Neuronal stem cell (in vitro differentiated cells): ENCODE results near the gene CNTNAP3B.
"Not testable (repeated sequence)": the region's sequence is repeated elsewhere in the genome, so short reads cannot be mapped to it uniquely, and the experiment has no call there.

ENCODE experiments used
- DNase-seq: peaks from one replicate; pipeline ENCODE4 v3.0.0-alpha.2; 2013; ENCODE audit warnings: low spot score
- H2AFZ ChIP-seq: one replicate; pipeline ENCODE4 v1.6.1; 2013; ENCODE audit warnings: mild to moderate bottlenecking, low read length, inconsistent platforms
- H2AK5ac ChIP-seq: 2 replicates; pipeline ENCODE4 v1.6.1; 2013; ENCODE audit warnings: low read depth, mild to moderate bottlenecking, inconsistent platforms, low read length, moderate library complexity, mixed read lengths
- H2BK120ac ChIP-seq: 2 replicates; pipeline ENCODE4 v1.6.1; 2013; ENCODE audit warnings: low read depth, mild to moderate bottlenecking, inconsistent platforms, low read length, moderate library complexity, mixed read lengths
- H2BK12ac ChIP-seq: one replicate; pipeline ENCODE4 v1.6.1; 2013; ENCODE audit warnings: low read length, inconsistent platforms
- H2BK15ac ChIP-seq: 2 replicates; pipeline ENCODE4 v1.6.1; 2013; ENCODE audit warnings: mild to moderate bottlenecking, low read length, inconsistent platforms, mixed read lengths
- H2BK5ac ChIP-seq: one replicate; pipeline ENCODE4 v1.6.1; 2013; ENCODE audit warnings: inconsistent platforms, mild to moderate bottlenecking, low read length, moderate library complexity
- H3K14ac ChIP-seq: one replicate; pipeline ENCODE4 v1.6.1; 2013; ENCODE audit warnings: low read length, inconsistent platforms
- H3K18ac ChIP-seq: 2 replicates; pipeline ENCODE4 v1.6.1; 2013; ENCODE audit warnings: low read length, inconsistent platforms
- H3K23ac ChIP-seq: 2 replicates; pipeline ENCODE4 v1.6.1; 2013; ENCODE audit warnings: low read depth, mild to moderate bottlenecking, mixed read lengths, low read length, inconsistent platforms; ENCODE audit not compliant: poor library complexity
- H3K27ac ChIP-seq: replicated peaks from 3 replicates; pipeline ENCODE4 v1.5.1; 2013; ENCODE audit warnings: low read length, inconsistent platforms
- H3K27me3 ChIP-seq, 3 experiments: 2 replicates each; pipeline ENCODE4 v1.6.1; 2013; ENCODE audit warnings: low read length in 3 of 3, mild to moderate bottlenecking in 2 of 3, inconsistent platforms in 1 of 3, low read depth in 1 of 3, mixed read lengths in 1 of 3, moderate library complexity in 1 of 3; ENCODE audit not compliant: control insufficient read depth in 3 of 3, insufficient read depth in 3 of 3
- H3K36me3 ChIP-seq, 2 donors: replicated peaks in 1 of 2; 2 replicates each; pipeline ENCODE4 v1.6.1; 2013; ENCODE audit warnings: low read length in 2 of 2; ENCODE audit not compliant: control insufficient read depth in 2 of 2, insufficient read depth in 2 of 2
- H3K4ac ChIP-seq: 2 replicates; pipeline ENCODE4 v1.6.1; 2013; ENCODE audit warnings: inconsistent platforms, mild to moderate bottlenecking, low read length, moderate library complexity
- H3K4me1 ChIP-seq, 2 donors: 1 replicate in 1 of 2; 2 replicates in 1 of 2; pipeline ENCODE4 v1.6.1; 2013; ENCODE audit warnings: low read length in 2 of 2, low read depth in 1 of 2; ENCODE audit not compliant: control insufficient read depth in 2 of 2, insufficient read depth in 1 of 2
- H3K4me2 ChIP-seq: one replicate; pipeline ENCODE4 v1.6.1; 2013; ENCODE audit warnings: mild to moderate bottlenecking, low read length, inconsistent platforms; ENCODE audit not compliant: insufficient read depth, poor library complexity, severe bottlenecking
- H3K4me3 ChIP-seq, 2 donors: 2 replicates each; pipeline ENCODE4 v1.5.1; 2013; ENCODE audit warnings: low read length in 2 of 2, mild to moderate bottlenecking in 2 of 2, inconsistent platforms in 1 of 2, moderate library complexity in 1 of 2
- H3K79me1 ChIP-seq: one replicate; pipeline ENCODE4 v1.6.1; 2013; ENCODE audit warnings: low read depth, mild to moderate bottlenecking, inconsistent platforms, low read length, moderate library complexity
- H3K9ac ChIP-seq: one replicate; pipeline ENCODE4 v1.6.1; 2013; ENCODE audit warnings: mild to moderate bottlenecking, low read depth, low read length, inconsistent platforms; ENCODE audit not compliant: poor library complexity
- H3K9me3 ChIP-seq, 2 donors: replicated peaks in 1 of 2; 2 replicates each; pipeline versions ENCODE3 to v1.6.1; 2013; ENCODE audit warnings: low read length in 2 of 2, mild to moderate bottlenecking in 2 of 2, inconsistent platforms in 1 of 2, low read depth in 1 of 2, mixed read lengths in 1 of 2, moderate library complexity in 1 of 2; ENCODE audit not compliant: control insufficient read depth in 2 of 2, insufficient read depth in 1 of 2
- H4K8ac ChIP-seq: one replicate; pipeline ENCODE4 v1.6.1; 2013; ENCODE audit warnings: low read depth, mild to moderate bottlenecking, inconsistent platforms, low read length, moderate library complexity
- H4K91ac ChIP-seq: one replicate; pipeline ENCODE4 v1.6.1; 2013; ENCODE audit warnings: low read length, low read depth, mild to moderate bottlenecking, inconsistent platforms; ENCODE audit not compliant: poor library complexity
- WGBS, 2 donors: extraction: QIAGEN DNeasy Blood & Tissue Kit; methylation state at CpG; one replicate each; pipeline ENCODE4 v1.1.7; 2013; ENCODE audit warnings: missing lambda C conversion rate in 2 of 2, mixed read lengths in 1 of 2; ENCODE audit not compliant: insufficient read length in 2 of 2, insufficient replicate concordance in 1 of 2; ENCODE audit errors: extremely low coverage in 2 of 2; 5-methylcytosine and 5-hydroxymethylcytosine counted together

Gene CNTNAP3B

DNA sequence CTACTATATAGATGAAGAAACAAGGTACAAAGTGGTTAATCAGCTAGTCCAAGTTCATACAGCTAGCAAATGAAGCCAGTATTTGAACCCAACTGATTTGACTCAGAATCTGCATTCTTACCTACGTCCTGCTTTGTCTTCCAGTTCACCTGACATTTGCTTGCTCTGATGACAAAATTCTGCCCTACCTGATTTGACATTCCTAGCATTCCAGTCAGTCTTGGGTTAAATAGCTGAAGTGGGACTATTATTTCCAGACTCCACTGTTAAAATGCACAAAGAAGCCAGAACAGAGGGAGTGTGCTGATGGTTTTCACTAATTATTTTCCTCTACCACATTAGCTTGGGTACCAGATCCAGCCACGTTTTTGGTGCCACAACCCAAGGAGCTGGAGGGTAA lies 78.5 kb downstream of the CNTNAP3B start:
- not testable (repeated sequence) for H3K4me2 ChIP-seq, H2AK5ac ChIP-seq, H2BK12ac ChIP-seq, H3K79me1 ChIP-seq, H3K14ac ChIP-seq, H3K4ac ChIP-seq, H3K27ac ChIP-seq, H3K27me3 ChIP-seq, H4K8ac ChIP-seq, H2BK120ac ChIP-seq, H2BK15ac ChIP-seq, H3K9ac ChIP-seq, H3K23ac ChIP-seq, H4K91ac ChIP-seq, H3K36me3 ChIP-seq, DNase-seq, H3K9me3 ChIP-seq, H3K4me3 ChIP-seq, H3K18ac ChIP-seq, H2BK5ac ChIP-seq, H2AFZ ChIP-seq, H3K4me1 ChIP-seq
- WGBS, 2 donors: no CpG with 5 or more reads among the region's 2 CpGs

DNA sequence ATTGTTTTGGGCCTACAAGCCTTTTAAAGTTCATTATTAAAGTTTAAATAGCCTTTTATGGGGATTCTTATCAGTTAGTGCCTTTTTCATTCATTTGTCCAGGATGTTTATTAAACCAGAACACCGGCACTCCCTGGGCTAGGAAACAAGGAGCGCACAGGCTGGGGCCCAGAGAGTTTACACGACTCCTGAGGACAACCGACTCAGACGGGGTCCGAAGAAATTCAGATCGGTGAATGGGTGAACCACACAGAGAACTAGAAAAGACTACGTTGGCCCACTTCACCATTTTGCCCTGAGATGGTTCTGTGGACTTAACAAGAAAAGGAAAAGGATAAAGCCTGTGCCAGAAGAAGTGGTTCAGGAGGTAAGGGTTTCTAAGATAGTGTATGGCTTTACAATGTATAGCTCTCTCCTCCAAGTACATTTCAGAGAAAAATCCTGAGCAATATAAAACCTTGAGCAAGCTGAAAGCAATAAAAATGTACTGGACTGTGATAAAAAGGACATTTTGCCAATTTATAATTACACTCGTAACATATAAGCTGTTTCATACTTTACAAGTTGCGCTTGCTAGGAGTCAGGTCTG lies 84.7 kb downstream of the CNTNAP3B start:
- WGBS, 2 donors: no CpG with 5 or more reads among the region's 10 CpGs
- not testable (repeated sequence) for H3K27ac ChIP-seq, H2AFZ ChIP-seq, H3K36me3 ChIP-seq, H3K79me1 ChIP-seq, H3K18ac ChIP-seq, H2BK12ac ChIP-seq, H2BK5ac ChIP-seq, H3K4ac ChIP-seq, H3K14ac ChIP-seq, H3K4me3 ChIP-seq, H2AK5ac ChIP-seq, H3K9me3 ChIP-seq, H3K4me1 ChIP-seq, H3K27me3 ChIP-seq, H4K91ac ChIP-seq, H2BK15ac ChIP-seq, DNase-seq, H3K23ac ChIP-seq, H4K8ac ChIP-seq, H3K9ac ChIP-seq, H3K4me2 ChIP-seq, H2BK120ac ChIP-seq

DNA sequence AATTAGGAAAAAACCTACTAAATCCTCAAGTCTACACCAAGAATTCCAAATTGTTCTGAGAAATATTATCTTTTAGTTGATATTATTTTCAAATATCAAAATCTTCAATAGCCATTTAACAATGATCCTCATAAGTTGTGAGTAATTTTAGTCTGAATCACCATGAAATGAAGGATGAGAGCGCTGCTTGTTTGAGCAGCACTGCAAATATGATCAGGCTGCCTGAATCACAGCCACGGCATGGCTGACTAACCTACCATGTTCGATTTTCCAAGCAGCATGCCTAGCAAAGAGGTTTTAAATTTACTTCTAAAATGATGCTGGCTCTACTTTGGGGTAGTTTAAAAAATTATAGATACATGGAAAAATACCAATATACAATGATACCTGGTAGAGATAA lies 95.7 kb downstream of the CNTNAP3B start:
- no CpG with 5 or more reads among the region's 3 CpGs for WGBS, 2 donors

DNA sequence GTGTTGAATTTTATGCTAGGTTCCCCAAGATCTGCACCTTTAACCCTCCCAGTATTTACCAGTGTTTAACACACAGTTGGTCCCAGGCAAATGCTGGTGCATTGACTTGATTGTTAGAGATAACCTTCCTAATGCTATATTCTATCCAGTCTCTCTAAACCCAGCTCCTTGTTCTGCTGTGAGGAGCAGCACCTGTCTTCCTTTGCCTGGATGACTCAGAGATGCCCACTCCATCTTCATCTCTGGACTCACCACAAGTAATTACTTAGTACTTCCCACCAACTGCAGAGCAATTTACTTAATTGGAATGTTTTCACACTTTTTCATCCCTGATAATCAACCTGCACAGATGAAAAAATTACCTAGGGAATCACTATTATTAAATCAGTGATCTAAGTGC lies 108.6 kb downstream of the CNTNAP3B start:
- H3K18ac ChIP-seq, H2BK5ac ChIP-seq, H2AK5ac ChIP-seq, H2BK15ac ChIP-seq, H3K9me3 ChIP-seq, H4K91ac ChIP-seq, H3K27ac ChIP-seq, H2BK120ac ChIP-seq, H3K27me3 ChIP-seq, H3K79me1 ChIP-seq, H2BK12ac ChIP-seq, H3K4me2 ChIP-seq, H3K23ac ChIP-seq, H3K4ac ChIP-seq, DNase-seq, H3K4me3 ChIP-seq, H3K14ac ChIP-seq, H3K36me3 ChIP-seq, H3K9ac ChIP-seq, H2AFZ ChIP-seq, H4K8ac ChIP-seq, H3K4me1 ChIP-seq: not testable (repeated sequence)

More for the DNA sequence above, 95.7 kb downstream of the CNTNAP3B start:
- H4K91ac ChIP-seq, H3K27me3 ChIP-seq, H2BK12ac ChIP-seq, H3K4me2 ChIP-seq, H3K9ac ChIP-seq, H3K4ac ChIP-seq, H3K4me1 ChIP-seq, H2BK15ac ChIP-seq, H4K8ac ChIP-seq, DNase-seq, H2AK5ac ChIP-seq, H3K36me3 ChIP-seq, H3K4me3 ChIP-seq, H3K27ac ChIP-seq, H2BK120ac ChIP-seq, H3K9me3 ChIP-seq, H3K14ac ChIP-seq, H3K79me1 ChIP-seq, H3K18ac ChIP-seq, H2BK5ac ChIP-seq, H3K23ac ChIP-seq, H2AFZ ChIP-seq: not testable (repeated sequence)
